ENCODE results near the gene HTT. TPM values are rescaled to one million over a fixed set of nuclear protein-coding genes. Genes with fewer than 3 reads are reported as not detected.

The HTT gene
- total RNA-seq, 1 experiment from 2014 or later: 85.4 TPM

DNA sequence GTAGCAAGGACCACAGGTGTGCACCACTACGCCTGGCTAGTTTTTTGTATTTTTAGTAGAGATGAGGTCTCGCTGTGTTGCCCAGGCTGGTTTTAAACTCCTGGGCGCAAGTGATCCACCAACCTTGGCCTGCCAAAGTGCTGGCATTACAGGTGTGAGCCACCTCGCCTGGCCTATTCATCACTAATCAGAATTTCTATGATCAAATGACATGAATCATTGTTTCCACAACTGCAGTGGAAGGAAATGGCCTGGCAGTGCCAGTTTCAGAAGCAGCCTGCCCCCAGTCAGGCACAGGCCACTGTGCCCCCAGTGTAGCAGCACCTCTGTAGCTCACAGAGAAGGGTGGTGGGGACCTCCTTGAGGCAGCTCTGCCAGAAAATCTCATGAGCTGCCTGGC is 108.5 kb downstream of the HTT start (continued):
- TF ChIP-seq, protein P1, sequence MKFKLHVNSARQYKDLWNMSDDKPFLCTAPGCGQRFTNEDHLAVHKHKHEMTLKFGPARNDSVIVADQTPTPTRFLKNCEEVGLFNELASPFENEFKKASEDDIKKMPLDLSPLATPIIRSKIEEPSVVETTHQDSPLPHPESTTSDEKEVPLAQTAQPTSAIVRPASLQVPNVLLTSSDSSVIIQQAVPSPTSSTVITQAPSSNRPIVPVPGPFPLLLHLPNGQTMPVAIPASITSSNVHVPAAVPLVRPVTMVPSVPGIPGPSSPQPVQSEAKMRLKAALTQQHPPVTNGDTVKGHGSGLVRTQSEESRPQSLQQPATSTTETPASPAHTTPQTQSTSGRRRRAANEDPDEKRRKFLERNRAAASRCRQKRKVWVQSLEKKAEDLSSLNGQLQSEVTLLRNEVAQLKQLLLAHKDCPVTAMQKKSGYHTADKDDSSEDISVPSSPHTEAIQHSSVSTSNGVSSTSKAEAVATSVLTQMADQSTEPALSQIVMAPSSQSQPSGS (CRISPR knock-in tag; IDR thresholded peaks at IDR 0.05; ENCODE audit: borderline replicate concordance, low read depth): no peak
- TF ChIP-seq TEAD4 (CRISPR knock-in tag; IDR thresholded peaks at IDR 0.05) (no peak), MYBL2 (CRISPR knock-in tag; IDR thresholded peaks at IDR 0.05) (no peak), ZNF317 (CRISPR knock-in tag; IDR thresholded peaks at IDR 0.05; ENCODE audit: borderline replicate concordance, low read depth) (no peak), PRRX2 (CRISPR knock-in tag; IDR thresholded peaks at IDR 0.05) (no peak), ZNF423 (CRISPR knock-in tag; IDR thresholded peaks at IDR 0.05) (no peak), GABPB1 (CRISPR knock-in tag; IDR thresholded peaks at IDR 0.05) (no peak)
- TF ChIP-seq, protein P2, sequence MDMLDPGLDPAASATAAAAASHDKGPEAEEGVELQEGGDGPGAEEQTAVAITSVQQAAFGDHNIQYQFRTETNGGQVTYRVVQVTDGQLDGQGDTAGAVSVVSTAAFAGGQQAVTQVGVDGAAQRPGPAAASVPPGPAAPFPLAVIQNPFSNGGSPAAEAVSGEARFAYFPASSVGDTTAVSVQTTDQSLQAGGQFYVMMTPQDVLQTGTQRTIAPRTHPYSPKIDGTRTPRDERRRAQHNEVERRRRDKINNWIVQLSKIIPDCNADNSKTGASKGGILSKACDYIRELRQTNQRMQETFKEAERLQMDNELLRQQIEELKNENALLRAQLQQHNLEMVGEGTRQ (CRISPR knock-in tag; IDR thresholded peaks at IDR 0.05): no peak
- TF ChIP-seq, protein P3, sequence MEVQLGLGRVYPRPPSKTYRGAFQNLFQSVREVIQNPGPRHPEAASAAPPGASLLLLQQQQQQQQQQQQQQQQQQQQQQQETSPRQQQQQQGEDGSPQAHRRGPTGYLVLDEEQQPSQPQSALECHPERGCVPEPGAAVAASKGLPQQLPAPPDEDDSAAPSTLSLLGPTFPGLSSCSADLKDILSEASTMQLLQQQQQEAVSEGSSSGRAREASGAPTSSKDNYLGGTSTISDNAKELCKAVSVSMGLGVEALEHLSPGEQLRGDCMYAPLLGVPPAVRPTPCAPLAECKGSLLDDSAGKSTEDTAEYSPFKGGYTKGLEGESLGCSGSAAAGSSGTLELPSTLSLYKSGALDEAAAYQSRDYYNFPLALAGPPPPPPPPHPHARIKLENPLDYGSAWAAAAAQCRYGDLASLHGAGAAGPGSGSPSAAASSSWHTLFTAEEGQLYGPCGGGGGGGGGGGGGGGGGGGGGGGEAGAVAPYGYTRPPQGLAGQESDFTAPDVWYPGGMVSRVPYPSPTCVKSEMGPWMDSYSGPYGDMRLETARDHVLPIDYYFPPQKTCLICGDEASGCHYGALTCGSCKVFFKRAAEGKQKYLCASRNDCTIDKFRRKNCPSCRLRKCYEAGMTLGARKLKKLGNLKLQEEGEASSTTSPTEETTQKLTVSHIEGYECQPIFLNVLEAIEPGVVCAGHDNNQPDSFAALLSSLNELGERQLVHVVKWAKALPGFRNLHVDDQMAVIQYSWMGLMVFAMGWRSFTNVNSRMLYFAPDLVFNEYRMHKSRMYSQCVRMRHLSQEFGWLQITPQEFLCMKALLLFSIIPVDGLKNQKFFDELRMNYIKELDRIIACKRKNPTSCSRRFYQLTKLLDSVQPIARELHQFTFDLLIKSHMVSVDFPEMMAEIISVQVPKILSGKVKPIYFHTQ (CRISPR knock-in tag; IDR thresholded peaks at IDR 0.05): no peak

DNA sequence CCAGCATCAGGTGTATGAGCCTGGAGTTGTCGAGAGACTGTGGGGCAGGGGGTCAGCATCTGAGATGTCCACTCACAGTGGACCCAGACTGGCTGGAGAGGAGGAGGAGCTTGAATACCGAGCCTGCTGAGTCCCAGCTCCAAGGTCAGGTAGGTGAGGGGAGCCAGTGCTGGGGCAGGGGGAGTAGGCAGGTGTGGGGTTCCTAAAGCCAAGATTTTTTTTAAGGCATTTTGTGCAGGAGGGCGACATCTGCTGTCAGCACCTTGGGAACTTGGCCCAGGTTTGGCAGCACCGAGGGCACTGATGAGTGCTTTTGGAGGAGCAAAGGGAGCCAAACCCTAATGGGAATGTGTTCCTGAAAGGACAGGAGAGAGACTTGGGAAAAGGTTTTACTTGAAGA is 110.2 kb downstream of the HTT start:
- POLR2A ChIA-PET: no interaction called here
- Mint-ChIP-seq H3K27ac (peak overlapping the region; percentile 71), H3K4me3 (no peak overlapping the region), H3K4me1 (peaks cover 6% of the 10 kb centered on the region), H3K27me3 (ENCODE audit: low read depth) (no peaks in the 10 kb centered on the region), H3K9me3 (no peaks in the 10 kb centered on the region), H3K36me3 (peaks cover 59% of the 10 kb centered on the region)
- TF ChIP-seq, protein P4, sequence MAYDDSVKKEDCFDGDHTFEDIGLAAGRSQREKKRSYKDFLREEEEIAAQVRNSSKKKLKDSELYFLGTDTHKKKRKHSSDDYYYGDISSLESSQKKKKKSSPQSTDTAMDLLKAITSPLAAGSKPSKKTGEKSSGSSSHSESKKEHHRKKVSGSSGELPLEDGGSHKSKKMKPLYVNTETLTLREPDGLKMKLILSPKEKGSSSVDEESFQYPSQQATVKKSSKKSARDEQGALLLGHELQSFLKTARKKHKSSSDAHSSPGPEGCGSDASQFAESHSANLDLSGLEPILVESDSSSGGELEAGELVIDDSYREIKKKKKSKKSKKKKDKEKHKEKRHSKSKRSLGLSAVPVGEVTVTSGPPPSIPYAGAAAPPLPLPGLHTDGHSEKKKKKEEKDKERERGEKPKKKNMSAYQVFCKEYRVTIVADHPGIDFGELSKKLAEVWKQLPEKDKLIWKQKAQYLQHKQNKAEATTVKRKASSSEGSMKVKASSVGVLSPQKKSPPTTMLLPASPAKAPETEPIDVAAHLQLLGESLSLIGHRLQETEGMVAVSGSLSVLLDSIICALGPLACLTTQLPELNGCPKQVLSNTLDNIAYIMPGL (CRISPR knock-in tag; IDR thresholded peaks at IDR 0.05): no peak
- TF ChIP-seq, protein P5, sequence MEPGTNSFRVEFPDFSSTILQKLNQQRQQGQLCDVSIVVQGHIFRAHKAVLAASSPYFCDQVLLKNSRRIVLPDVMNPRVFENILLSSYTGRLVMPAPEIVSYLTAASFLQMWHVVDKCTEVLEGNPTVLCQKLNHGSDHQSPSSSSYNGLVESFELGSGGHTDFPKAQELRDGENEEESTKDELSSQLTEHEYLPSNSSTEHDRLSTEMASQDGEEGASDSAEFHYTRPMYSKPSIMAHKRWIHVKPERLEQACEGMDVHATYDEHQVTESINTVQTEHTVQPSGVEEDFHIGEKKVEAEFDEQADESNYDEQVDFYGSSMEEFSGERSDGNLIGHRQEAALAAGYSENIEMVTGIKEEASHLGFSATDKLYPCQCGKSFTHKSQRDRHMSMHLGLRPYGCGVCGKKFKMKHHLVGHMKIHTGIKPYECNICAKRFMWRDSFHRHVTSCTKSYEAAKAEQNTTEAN (CRISPR knock-in tag; IDR thresholded peaks at IDR 0.05): no peak
- TF ChIP-seq, protein P6, sequence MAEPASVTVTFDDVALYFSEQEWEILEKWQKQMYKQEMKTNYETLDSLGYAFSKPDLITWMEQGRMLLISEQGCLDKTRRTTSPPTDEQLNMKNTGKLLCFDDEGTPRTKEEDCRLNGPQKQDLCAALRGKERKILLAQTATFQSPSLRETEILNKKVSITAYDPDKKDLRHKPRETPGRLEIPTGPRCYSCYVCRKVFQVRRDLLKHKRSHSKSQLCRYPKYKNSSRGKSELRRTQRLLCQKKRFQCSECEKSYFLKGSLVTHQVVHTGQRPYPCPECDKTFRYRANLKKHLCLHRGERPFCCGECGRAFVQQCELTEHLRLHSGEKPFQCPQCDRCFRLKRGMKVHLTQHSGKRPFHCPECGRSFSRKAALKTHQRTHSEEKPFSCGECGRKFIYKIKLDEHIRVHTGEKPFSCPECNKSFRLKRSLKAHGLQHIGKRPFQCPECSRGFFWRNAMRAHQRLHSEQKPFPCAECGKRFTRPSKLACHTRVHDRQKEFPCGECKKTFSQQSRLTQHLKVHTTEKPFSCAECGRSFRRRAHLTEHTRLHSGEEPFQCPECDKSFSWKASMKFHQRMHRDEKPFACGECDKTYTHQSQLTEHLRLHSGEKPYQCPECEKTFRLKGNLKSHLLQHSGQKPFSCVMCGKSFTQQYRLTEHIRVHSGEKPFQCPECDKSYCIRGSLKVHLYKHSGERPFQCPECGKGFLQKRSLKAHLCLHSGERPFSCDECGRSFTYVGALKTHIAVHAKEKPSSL (CRISPR knock-in tag; conservative IDR thresholded peaks at IDR 0.05): no peak
- TF ChIP-seq PRRX2 (CRISPR knock-in tag; IDR thresholded peaks at IDR 0.05): no peak
- TF ChIP-seq, protein P7, sequence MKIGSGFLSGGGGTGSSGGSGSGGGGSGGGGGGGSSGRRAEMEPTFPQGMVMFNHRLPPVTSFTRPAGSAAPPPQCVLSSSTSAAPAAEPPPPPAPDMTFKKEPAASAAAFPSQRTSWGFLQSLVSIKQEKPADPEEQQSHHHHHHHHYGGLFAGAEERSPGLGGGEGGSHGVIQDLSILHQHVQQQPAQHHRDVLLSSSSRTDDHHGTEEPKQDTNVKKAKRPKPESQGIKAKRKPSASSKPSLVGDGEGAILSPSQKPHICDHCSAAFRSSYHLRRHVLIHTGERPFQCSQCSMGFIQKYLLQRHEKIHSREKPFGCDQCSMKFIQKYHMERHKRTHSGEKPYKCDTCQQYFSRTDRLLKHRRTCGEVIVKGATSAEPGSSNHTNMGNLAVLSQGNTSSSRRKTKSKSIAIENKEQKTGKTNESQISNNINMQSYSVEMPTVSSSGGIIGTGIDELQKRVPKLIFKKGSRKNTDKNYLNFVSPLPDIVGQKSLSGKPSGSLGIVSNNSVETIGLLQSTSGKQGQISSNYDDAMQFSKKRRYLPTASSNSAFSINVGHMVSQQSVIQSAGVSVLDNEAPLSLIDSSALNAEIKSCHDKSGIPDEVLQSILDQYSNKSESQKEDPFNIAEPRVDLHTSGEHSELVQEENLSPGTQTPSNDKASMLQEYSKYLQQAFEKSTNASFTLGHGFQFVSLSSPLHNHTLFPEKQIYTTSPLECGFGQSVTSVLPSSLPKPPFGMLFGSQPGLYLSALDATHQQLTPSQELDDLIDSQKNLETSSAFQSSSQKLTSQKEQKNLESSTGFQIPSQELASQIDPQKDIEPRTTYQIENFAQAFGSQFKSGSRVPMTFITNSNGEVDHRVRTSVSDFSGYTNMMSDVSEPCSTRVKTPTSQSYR (CRISPR knock-in tag; IDR thresholded peaks at IDR 0.05): no peak
- no peak for TF ChIP-seq TEAD1 (CRISPR knock-in tag; IDR thresholded peaks at IDR 0.05)
- no peak for TF ChIP-seq ZNF121 (CRISPR knock-in tag; IDR thresholded peaks at IDR 0.05)
- TF ChIP-seq ZNF219 (CRISPR knock-in tag; IDR thresholded peaks at IDR 0.05; ENCODE audit: borderline replicate concordance): no peak
- TF ChIP-seq GTF2I (CRISPR knock-in tag; conservative IDR thresholded peaks at IDR 0.05): no peak
- no peak for TF ChIP-seq FOXP1 (CRISPR knock-in tag; IDR thresholded peaks at IDR 0.05; ENCODE audit: borderline replicate concordance)
- TF ChIP-seq NR2C2 (CRISPR knock-in tag; IDR thresholded peaks at IDR 0.05): no peak
- TF ChIP-seq, protein P8, sequence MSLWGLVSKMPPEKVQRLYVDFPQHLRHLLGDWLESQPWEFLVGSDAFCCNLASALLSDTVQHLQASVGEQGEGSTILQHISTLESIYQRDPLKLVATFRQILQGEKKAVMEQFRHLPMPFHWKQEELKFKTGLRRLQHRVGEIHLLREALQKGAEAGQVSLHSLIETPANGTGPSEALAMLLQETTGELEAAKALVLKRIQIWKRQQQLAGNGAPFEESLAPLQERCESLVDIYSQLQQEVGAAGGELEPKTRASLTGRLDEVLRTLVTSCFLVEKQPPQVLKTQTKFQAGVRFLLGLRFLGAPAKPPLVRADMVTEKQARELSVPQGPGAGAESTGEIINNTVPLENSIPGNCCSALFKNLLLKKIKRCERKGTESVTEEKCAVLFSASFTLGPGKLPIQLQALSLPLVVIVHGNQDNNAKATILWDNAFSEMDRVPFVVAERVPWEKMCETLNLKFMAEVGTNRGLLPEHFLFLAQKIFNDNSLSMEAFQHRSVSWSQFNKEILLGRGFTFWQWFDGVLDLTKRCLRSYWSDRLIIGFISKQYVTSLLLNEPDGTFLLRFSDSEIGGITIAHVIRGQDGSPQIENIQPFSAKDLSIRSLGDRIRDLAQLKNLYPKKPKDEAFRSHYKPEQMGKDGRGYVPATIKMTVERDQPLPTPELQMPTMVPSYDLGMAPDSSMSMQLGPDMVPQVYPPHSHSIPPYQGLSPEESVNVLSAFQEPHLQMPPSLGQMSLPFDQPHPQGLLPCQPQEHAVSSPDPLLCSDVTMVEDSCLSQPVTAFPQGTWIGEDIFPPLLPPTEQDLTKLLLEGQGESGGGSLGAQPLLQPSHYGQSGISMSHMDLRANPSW (CRISPR knock-in tag; conservative IDR thresholded peaks at IDR 0.05; ENCODE audit: low read depth): no peak
- no peak for DNase-seq (ENCODE audit: low spot score)
- no peak for ATAC-seq
- CTCF ChIA-PET: interaction anchor here (1.0 kb wide), 1 partner anchor 134 kb away, joined by 3 read pairs; no protein-coding TSS in a partner anchor

All from WTC11 (cell line).